Endodermal cell (in vitro differentiated cells): Measurements from ENCODE around the gene SPTBN2. TPM values are rescaled to one million over a fixed set of nuclear protein-coding genes. Genes with fewer than 3 reads are reported as not detected.

Experiments used
- DNase-seq: peaks from one replicate; pipeline ENCODE4 v3.0.0-alpha.2; 2017
- H3K27ac ChIP-seq: 2 replicates; pipeline ENCODE4 v1.5.1; 2013; ENCODE audit warnings: mild to moderate bottlenecking, low read depth, low read length, moderate library complexity
- H3K27me3 ChIP-seq: 2 replicates; pipeline ENCODE4 v1.6.1; 2013; ENCODE audit warnings: mild to moderate bottlenecking, low read length, moderate library complexity; ENCODE audit not compliant: insufficient read depth, control insufficient read depth, poor library complexity, severe bottlenecking
- H3K36me3 ChIP-seq: 2 replicates; pipeline ENCODE4 v1.7.0; 2013; ENCODE audit warnings: mild to moderate bottlenecking, low read length, moderate library complexity; ENCODE audit not compliant: control insufficient read depth, insufficient read depth
- H3K4me1 ChIP-seq: one replicate; pipeline ENCODE4 v1.7.0; 2013; ENCODE audit warnings: low read length; ENCODE audit not compliant: control insufficient read depth, insufficient read depth
- H3K4me3 ChIP-seq: 2 replicates; pipeline ENCODE4 v1.5.1; 2013; ENCODE audit warnings: mild to moderate bottlenecking, low read length, moderate library complexity
- H3K9ac ChIP-seq: 2 replicates; pipeline ENCODE4 v1.6.1; 2013; ENCODE audit warnings: mild to moderate bottlenecking, low read length, moderate library complexity; ENCODE audit not compliant: poor library complexity, severe bottlenecking; ENCODE audit errors: extremely low read depth
- H3K9me3 ChIP-seq: 2 replicates; pipeline ENCODE4 v1.6.1; 2013; ENCODE audit warnings: mild to moderate bottlenecking, low read length, moderate library complexity; ENCODE audit not compliant: control insufficient read depth
- H3K27ac Mint-ChIP-seq: 2 replicates; pipeline ENCODE4 v1.8.0; 2020; ENCODE audit warnings: mixed read lengths
- H3K27me3 Mint-ChIP-seq: 2 replicates; pipeline ENCODE4 v1.8.0; 2021; ENCODE audit warnings: mild to moderate bottlenecking, mixed read lengths; ENCODE audit not compliant: insufficient read depth
- H3K36me3 Mint-ChIP-seq: 2 replicates; pipeline ENCODE4 v1.8.0; 2020; ENCODE audit warnings: low read depth, mixed read lengths
- H3K4me1 Mint-ChIP-seq: 2 replicates; pipeline ENCODE4 v1.8.0; 2020; ENCODE audit warnings: mixed read lengths
- H3K4me3 Mint-ChIP-seq: 2 replicates; pipeline ENCODE4 v1.8.0; 2020; ENCODE audit warnings: mild to moderate bottlenecking, moderate library complexity, mixed read lengths
- H3K9me3 Mint-ChIP-seq: 2 replicates; pipeline ENCODE4 v1.8.0; 2020; ENCODE audit warnings: mild to moderate bottlenecking, mixed read lengths
- WGBS, 2 experiments: methylation state at CpG; one replicate each; pipeline versions ENCODE4 v1.1.5 to v1.1.7; 2013; ENCODE audit warnings: missing lambda C conversion rate in 2 of 2, mixed read lengths in 1 of 2; ENCODE audit not compliant: insufficient coverage in 1 of 2, insufficient read length in 1 of 2; 5-methylcytosine and 5-hydroxymethylcytosine counted together
- total RNA-seq, 2 donors: library from RNA; stranded (reverse); fragmentation: NEBNext Ultra II Directional in 1 of 2; extraction: Animal tissue kit (Norgen Biotek cat#: 25700) in 1 of 2; gene quantifications; 2 replicates in 1 of 2; 3 replicates in 1 of 2; pipeline ENCODE4 v1.2.1, GENCODE V29; 2021
- TF ChIP-seq, protein P1 (sequence below): fragments of 200-600 bp; sonication (generic); conservative IDR thresholded peaks from 2 replicates; pipeline ENCODE4 v1.5.0; 2021; ENCODE audit warnings: antibody characterized with exemption, mild to moderate bottlenecking

SPTBN2 gene
- total RNA-seq, 2 donors from 2014 or later, result 36.0 to 46.0 TPM

DNA sequence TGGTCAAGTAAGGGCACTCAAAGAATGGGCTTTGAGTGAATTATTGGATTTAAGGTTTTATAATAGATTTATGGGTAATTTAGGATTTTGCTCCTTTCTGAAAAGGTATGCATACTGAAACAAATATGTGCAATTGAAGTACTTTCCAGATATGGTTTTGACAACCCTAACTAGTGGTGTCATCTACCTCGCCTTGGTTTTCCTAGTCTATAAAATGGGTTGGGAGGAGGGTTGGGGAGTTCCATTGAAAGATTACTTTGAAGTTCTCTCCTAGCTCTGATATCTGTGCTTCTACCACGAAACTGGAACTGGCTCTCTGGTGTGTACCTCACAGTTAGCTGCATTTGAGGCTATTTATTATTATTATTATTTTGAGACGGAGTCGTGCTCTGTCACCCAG lies 431 bp upstream of the SPTBN2 start:
- TF ChIP-seq, protein P1, sequence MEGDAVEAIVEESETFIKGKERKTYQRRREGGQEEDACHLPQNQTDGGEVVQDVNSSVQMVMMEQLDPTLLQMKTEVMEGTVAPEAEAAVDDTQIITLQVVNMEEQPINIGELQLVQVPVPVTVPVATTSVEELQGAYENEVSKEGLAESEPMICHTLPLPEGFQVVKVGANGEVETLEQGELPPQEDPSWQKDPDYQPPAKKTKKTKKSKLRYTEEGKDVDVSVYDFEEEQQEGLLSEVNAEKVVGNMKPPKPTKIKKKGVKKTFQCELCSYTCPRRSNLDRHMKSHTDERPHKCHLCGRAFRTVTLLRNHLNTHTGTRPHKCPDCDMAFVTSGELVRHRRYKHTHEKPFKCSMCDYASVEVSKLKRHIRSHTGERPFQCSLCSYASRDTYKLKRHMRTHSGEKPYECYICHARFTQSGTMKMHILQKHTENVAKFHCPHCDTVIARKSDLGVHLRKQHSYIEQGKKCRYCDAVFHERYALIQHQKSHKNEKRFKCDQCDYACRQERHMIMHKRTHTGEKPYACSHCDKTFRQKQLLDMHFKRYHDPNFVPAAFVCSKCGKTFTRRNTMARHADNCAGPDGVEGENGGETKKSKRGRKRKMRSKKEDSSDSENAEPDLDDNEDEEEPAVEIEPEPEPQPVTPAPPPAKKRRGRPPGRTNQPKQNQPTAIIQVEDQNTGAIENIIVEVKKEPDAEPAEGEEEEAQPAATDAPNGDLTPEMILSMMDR, result no peak
- WGBS, 2 experiments, result 96 to 100% methylated on average over 3 to 4 of the region's 4 CpGs
- H3K27me3 ChIP-seq, result peaks cover 49% of the 10 kb centered on the region

DNA sequence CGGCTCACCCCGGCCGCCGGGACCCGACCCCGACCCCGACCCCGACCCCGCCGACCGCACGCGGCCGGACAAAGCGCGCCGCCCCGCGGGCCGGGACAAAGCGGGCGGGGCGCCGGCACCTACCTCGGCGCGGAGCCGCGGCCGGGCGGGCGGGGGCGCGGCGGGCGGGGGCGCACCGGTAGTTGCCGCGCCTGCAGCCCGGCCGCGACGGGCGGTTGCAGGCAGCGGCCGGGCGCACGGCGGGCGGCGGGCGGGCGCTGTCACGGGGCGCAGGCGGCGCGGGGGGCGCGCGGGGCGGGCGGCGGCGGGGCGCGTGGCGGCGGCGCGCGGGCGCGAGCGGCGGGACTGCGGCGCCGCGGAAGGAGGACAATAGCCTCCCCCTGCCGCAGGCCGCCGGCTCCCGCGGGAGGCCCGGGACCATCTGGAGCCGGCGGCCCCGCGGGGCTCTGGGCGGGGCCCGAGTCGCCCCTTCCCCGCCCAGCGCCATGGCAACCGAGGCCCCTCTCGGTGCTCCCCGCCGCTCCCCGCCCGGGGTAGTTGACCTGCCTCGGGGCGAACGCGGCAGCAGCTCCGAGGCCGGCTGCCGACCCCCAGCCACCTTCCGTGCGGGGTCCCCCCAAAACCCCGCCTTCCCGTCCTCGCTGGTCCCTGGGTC lies 851 bp downstream of the SPTBN2 start:
- no peaks in the 10 kb centered on the region for H3K36me3 ChIP-seq
- peak overlapping the region; percentile 75 for H3K4me3 ChIP-seq
- Mint-ChIP-seq H3K4me1 (peaks cover 24% of the 10 kb centered on the region), H3K36me3 (no peaks in the 10 kb centered on the region), H3K27ac (peak overlapping the region; percentile 53), H3K4me3 (peak overlapping the region; percentile 72), H3K27me3 (peaks cover 67% of the 10 kb centered on the region), H3K9me3 (no peaks in the 10 kb centered on the region)
- no peaks in the 10 kb centered on the region for H3K9me3 ChIP-seq
- H3K4me1 ChIP-seq, result peaks cover 11% of the 10 kb centered on the region
- peak; percentile 70 for DNase-seq
- WGBS, 2 experiments, result 0% methylated on average over 13 to 112 of the region's 114 CpGs
- peak overlapping the region; percentile 76 for H3K27ac ChIP-seq
- peaks cover 38% of the 10 kb centered on the region for H3K27me3 ChIP-seq
- no peak overlapping the region for H3K9ac ChIP-seq
- TF ChIP-seq, protein P1, result no peak

More for the DNA sequence above, 431 bp upstream of the SPTBN2 start:
- H3K9me3 Mint-ChIP-seq, result no peaks in the 10 kb centered on the region
- Histone ChIP-seq H3K36me3 (no peaks in the 10 kb centered on the region), H3K4me1 (peaks cover 11% of the 10 kb centered on the region), H3K9ac (no peak overlapping the region), H3K27ac (no peak overlapping the region), H3K9me3 (no peaks in the 10 kb centered on the region), H3K4me3 (no peak overlapping the region)
- H3K27me3 Mint-ChIP-seq, result peaks cover 77% of the 10 kb centered on the region
- no peak overlapping the region for H3K27ac Mint-ChIP-seq
- H3K36me3 Mint-ChIP-seq, result no peaks in the 10 kb centered on the region
- DNase-seq, result no peak
- peaks cover 24% of the 10 kb centered on the region for H3K4me1 Mint-ChIP-seq
- peak overlapping the region; percentile 72 for H3K4me3 Mint-ChIP-seq

DNA sequence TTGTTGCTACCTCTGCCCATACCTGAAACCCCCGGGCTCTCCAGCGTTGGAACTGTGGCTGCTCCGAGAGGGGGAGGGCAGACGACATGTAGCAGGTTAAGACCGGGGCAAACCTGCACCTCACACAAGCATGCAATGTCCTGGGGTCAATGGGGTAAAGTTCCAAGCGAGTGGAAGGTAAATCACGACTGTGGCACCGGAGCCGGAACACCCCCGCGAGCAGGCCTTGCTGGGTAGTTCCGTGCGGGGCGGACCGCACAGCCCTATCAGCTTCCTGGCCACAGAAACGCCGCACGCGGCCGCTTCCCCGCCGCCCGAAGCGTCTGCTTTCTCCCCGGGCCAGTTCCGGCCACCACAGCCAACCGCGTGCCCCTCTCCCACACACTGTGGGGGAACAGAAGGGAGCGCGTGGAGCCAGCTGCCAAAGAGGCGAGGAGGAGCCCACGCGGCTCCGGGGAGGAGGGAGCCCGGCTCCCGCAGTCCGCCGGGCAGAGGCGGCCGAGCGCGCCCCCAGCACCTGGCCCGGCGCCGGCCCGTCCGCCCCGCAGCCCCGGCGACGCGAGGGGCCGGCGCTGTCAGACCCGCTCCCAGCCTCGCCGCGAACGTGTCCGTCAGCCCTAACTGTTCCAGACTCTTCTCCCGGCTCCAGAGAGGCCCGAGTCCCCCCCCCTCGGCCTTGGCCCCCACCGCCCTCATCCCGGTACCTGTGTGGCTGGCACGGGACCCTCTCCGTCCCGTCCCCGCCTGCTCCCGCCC lies 1.6 kb downstream of the SPTBN2 start:
- H3K9me3 Mint-ChIP-seq, result no peaks in the 10 kb centered on the region
- H3K4me3 ChIP-seq, result peak overlapping the region; percentile 84
- 1% methylated on average over 15 to 70 of the region's 70 CpGs for WGBS, 2 experiments
- H3K4me1 Mint-ChIP-seq, result peaks cover 24% of the 10 kb centered on the region
- peaks cover 11% of the 10 kb centered on the region for H3K4me1 ChIP-seq
- peaks cover 36% of the 10 kb centered on the region for H3K27me3 ChIP-seq
- peak overlapping the region; percentile 32 for H3K9ac ChIP-seq
- H3K4me3 Mint-ChIP-seq, result peak overlapping the region; percentile 67
- TF ChIP-seq, protein P1, result no peak
- H3K27ac ChIP-seq, result no peak overlapping the region
- H3K27me3 Mint-ChIP-seq, result peaks cover 61% of the 10 kb centered on the region
- H3K36me3 Mint-ChIP-seq, result no peaks in the 10 kb centered on the region
- no peaks in the 10 kb centered on the region for H3K9me3 ChIP-seq
- H3K27ac Mint-ChIP-seq, result no peak overlapping the region
- peak; percentile 73 for DNase-seq
- no peaks in the 10 kb centered on the region for H3K36me3 ChIP-seq
